Mammary epithelial cell (primary cell): ENCODE data around the gene GNG13.

ENCODE experiments used
- EZH2 ChIP-seq: IDR thresholded peaks from 2 replicates; pipeline ENCODE4 v1.6.1; 2012; ENCODE audit warnings: low read length, inconsistent platforms, borderline replicate concordance
- TF ChIP-seq, protein P1 (sequence below), 2 donors: IDR thresholded peaks in 1 of 2; conservative IDR thresholded peaks in 1 of 2; 2 replicates each; pipeline ENCODE4 v1.5.1; 2011 to 2012; ENCODE audit warnings: inconsistent platforms in 2 of 2, low read length in 2 of 2, mild to moderate bottlenecking in 2 of 2, control low read depth in 1 of 2, low read depth in 1 of 2; ENCODE audit not compliant: insufficient read depth in 1 of 2; ENCODE audit errors: extremely low read depth in 1 of 2

- TF ChIP-seq, protein P1, sequence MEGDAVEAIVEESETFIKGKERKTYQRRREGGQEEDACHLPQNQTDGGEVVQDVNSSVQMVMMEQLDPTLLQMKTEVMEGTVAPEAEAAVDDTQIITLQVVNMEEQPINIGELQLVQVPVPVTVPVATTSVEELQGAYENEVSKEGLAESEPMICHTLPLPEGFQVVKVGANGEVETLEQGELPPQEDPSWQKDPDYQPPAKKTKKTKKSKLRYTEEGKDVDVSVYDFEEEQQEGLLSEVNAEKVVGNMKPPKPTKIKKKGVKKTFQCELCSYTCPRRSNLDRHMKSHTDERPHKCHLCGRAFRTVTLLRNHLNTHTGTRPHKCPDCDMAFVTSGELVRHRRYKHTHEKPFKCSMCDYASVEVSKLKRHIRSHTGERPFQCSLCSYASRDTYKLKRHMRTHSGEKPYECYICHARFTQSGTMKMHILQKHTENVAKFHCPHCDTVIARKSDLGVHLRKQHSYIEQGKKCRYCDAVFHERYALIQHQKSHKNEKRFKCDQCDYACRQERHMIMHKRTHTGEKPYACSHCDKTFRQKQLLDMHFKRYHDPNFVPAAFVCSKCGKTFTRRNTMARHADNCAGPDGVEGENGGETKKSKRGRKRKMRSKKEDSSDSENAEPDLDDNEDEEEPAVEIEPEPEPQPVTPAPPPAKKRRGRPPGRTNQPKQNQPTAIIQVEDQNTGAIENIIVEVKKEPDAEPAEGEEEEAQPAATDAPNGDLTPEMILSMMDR (conservative IDR thresholded peaks at IDR 0.05 in 1 of 2, IDR thresholded peaks at IDR 0.05 in 1 of 2; ENCODE audit: extremely low read depth in 1 of 2, insufficient read depth in 1 of 2, low read depth in 1 of 2, low read length in 2 of 2) = no peak
- no peak for TF ChIP-seq EZH2
Observed at GRCh38 chr16:776824-777223, 23.7 kb downstream of the GNG13 start.
